ENCODE data around the gene EPGN. TPM values are rescaled to one million over a fixed set of nuclear protein-coding genes. Genes with fewer than 3 reads are reported as not detected.
A peak's percentile ranks its signal among the peaks of the same experiment; 100 is the strongest.

The EPGN gene
- total RNA-seq, 1 donor from 2014 or later, result 0.54 TPM

- peak within 1 kb of the TSS; percentile 58 for H3K4me3 ChIP-seq (ENCODE audit: insufficient read depth, low read depth, low read length)
- Mint-ChIP-seq H3K27ac (ENCODE audit: unreplicated experiment) (peak within 1 kb of the TSS; percentile 48), H3K4me1 (ENCODE audit: low read depth, unreplicated experiment) (no peaks in the 10 kb centered on the region), H3K27me3 (ENCODE audit: low read depth, unreplicated experiment) (no peaks in the 10 kb centered on the region), H3K36me3 (ENCODE audit: low read depth, unreplicated experiment) (no peaks in the 10 kb centered on the region), H3K4me3 (ENCODE audit: unreplicated experiment) (peak within 1 kb of the TSS; percentile 76), H3K9me3 (ENCODE audit: unreplicated experiment) (no peaks in the 10 kb centered on the region)
- no peak for TF ChIP-seq EZH2 (IDR thresholded peaks at IDR 0.05; ENCODE audit: insufficient read depth, low read length)
- TF ChIP-seq, protein P1, sequence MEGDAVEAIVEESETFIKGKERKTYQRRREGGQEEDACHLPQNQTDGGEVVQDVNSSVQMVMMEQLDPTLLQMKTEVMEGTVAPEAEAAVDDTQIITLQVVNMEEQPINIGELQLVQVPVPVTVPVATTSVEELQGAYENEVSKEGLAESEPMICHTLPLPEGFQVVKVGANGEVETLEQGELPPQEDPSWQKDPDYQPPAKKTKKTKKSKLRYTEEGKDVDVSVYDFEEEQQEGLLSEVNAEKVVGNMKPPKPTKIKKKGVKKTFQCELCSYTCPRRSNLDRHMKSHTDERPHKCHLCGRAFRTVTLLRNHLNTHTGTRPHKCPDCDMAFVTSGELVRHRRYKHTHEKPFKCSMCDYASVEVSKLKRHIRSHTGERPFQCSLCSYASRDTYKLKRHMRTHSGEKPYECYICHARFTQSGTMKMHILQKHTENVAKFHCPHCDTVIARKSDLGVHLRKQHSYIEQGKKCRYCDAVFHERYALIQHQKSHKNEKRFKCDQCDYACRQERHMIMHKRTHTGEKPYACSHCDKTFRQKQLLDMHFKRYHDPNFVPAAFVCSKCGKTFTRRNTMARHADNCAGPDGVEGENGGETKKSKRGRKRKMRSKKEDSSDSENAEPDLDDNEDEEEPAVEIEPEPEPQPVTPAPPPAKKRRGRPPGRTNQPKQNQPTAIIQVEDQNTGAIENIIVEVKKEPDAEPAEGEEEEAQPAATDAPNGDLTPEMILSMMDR (IDR thresholded peaks at IDR 0.05; ENCODE audit: insufficient read depth, low read depth, low read length), result no peak
- H3K79me2 ChIP-seq (ENCODE audit: insufficient read depth, low read length), result no peaks in the 10 kb centered on the region
- H3K4me2 ChIP-seq (ENCODE audit: low read length), result peak within 1 kb of the TSS; percentile 91
- DNase-seq (ENCODE audit: low read depth) (peak; percentile 66), FAIRE-seq (no peak)
- H4K20me1 ChIP-seq (ENCODE audit: insufficient read depth, low read length), result no peaks in the 10 kb centered on the region
- no peaks in the 10 kb centered on the region for H3K27me3 ChIP-seq (ENCODE audit: insufficient read depth, low read length)
- H3K27ac ChIP-seq (ENCODE audit: low read depth, low read length), result peak within 1 kb of the TSS; percentile 50
- H2AFZ ChIP-seq (ENCODE audit: low read depth, low read length), result peak within 1 kb of the TSS; percentile 75
- no peaks in the 10 kb centered on the region for H3K9me3 ChIP-seq (ENCODE audit: insufficient read depth, low read depth, low read length)
- peaks cover 11% of the 10 kb centered on the region for H3K4me1 ChIP-seq (ENCODE audit: insufficient read depth, low read length)
- no peaks in the 10 kb centered on the region for H3K36me3 ChIP-seq (ENCODE audit: insufficient read depth, low read length)
- peak within 1 kb of the TSS; percentile 70 for H3K9ac ChIP-seq (ENCODE audit: low read length)
Observed at GRCh38 chr4:74364652-74365491, 56.6 kb downstream of the EPGN start, which contains the start of gene EREG. Gene EREG, plus strand, starts transcription at chr4:74365145. Its CDS starts 164 bp downstream, at chr4:74365309.

DNA sequence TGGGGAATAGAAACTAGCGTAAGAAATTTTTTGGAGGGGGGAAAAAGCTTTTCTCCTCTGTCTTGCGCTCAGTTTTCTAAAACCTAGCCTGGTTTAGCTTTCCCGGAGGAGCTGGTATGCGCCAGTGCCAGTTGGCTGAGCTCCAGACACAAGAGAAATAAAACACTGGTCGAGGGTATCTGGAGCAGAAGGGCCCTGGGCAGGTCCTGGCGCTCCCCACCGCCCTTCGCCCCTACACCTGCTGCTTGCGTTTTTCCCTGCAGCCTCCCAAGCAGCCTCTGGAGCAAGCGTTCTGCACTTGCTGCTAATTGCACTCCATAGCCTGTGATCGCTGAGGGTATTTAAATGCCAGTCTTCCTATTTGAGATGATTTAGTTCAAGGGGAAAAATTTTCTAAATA, 57.5 kb downstream of the EPGN start:
- Histone ChIP-seq H3K36me3 (ENCODE audit: insufficient read depth, low read length) (no peaks in the 10 kb centered on the region), H3K4me3 (ENCODE audit: insufficient read depth, low read depth, low read length) (peak overlapping the region; percentile 58), H3K9ac (ENCODE audit: low read length) (peak overlapping the region; percentile 70), H3K9me3 (ENCODE audit: insufficient read depth, low read depth, low read length) (no peaks in the 10 kb centered on the region), H3K27me3 (ENCODE audit: insufficient read depth, low read length) (no peaks in the 10 kb centered on the region), H3K4me2 (ENCODE audit: low read length) (peak overlapping the region; percentile 91), H4K20me1 (ENCODE audit: insufficient read depth, low read length) (no peaks in the 10 kb centered on the region), H3K79me2 (ENCODE audit: insufficient read depth, low read length) (no peaks in the 10 kb centered on the region), H3K27ac (ENCODE audit: low read depth, low read length) (no peak overlapping the region), H3K4me1 (ENCODE audit: insufficient read depth, low read length) (peaks cover 11% of the 10 kb centered on the region), H2AFZ (ENCODE audit: low read depth, low read length) (no peak overlapping the region)
- H3K9me3 Mint-ChIP-seq (ENCODE audit: unreplicated experiment), result no peaks in the 10 kb centered on the region
- H3K27me3 Mint-ChIP-seq (ENCODE audit: low read depth, unreplicated experiment), result no peaks in the 10 kb centered on the region
- no peak overlapping the region for H3K27ac Mint-ChIP-seq (ENCODE audit: unreplicated experiment)
- no peaks in the 10 kb centered on the region for H3K36me3 Mint-ChIP-seq (ENCODE audit: low read depth, unreplicated experiment)
- no peak for FAIRE-seq
- TF ChIP-seq, protein P1 (IDR thresholded peaks at IDR 0.05; ENCODE audit: insufficient read depth, low read depth, low read length), result no peak
- TF ChIP-seq EZH2 (IDR thresholded peaks at IDR 0.05; ENCODE audit: insufficient read depth, low read length), result no peak
- H3K4me3 Mint-ChIP-seq (ENCODE audit: unreplicated experiment), result peak overlapping the region; percentile 76
- peak; percentile 5 for DNase-seq (ENCODE audit: low read depth)
- no peaks in the 10 kb centered on the region for H3K4me1 Mint-ChIP-seq (ENCODE audit: low read depth, unreplicated experiment)

Other genes with a start within 250 kb of the EPGN start
- gene CXCL2, start 209.3 kb upstream of the EPGN start, total RNA-seq, result 1.2 and 1.3 TPM in 2 replicates
- 10.6 and 12.4 TPM in 2 replicates for gene MTHFD2L, start 150.4 kb upstream of the EPGN start, total RNA-seq
- gene EREG, start 56.7 kb downstream of the EPGN start, total RNA-seq, result 0.14 and 0.30 TPM in 2 replicates
- gene AREG, start 136.7 kb downstream of the EPGN start, total RNA-seq, result 0.79 and 1.5 TPM in 2 replicates

Measured in astrocyte (in vitro differentiated cells and primary cell).